ENCODE measurements around the gene MED23.

DNA sequence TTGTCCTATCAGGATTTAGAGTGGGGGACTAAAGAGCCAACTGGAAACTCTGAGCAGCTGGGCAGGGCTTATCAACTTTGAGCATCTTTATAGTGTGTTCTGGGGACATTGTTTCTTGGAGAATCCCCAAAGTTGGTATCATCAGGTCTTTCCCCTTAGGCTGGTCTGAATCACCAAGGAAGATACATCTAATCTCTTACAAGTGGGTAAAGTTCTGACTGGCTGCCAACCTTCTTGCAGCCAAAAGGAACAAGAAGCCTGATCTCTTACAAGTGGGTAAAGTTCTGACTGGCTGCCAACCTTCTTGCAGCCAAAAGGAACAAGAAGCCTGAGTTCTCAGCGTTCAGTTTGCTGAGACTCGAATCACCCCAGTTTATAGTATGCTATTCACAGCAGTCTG is 1.6 kb upstream of the MED23 start:
- TF ChIP-seq POLR2A (IDR thresholded peaks at IDR 0.05) = no peak
- TF ChIP-seq, protein P1, sequence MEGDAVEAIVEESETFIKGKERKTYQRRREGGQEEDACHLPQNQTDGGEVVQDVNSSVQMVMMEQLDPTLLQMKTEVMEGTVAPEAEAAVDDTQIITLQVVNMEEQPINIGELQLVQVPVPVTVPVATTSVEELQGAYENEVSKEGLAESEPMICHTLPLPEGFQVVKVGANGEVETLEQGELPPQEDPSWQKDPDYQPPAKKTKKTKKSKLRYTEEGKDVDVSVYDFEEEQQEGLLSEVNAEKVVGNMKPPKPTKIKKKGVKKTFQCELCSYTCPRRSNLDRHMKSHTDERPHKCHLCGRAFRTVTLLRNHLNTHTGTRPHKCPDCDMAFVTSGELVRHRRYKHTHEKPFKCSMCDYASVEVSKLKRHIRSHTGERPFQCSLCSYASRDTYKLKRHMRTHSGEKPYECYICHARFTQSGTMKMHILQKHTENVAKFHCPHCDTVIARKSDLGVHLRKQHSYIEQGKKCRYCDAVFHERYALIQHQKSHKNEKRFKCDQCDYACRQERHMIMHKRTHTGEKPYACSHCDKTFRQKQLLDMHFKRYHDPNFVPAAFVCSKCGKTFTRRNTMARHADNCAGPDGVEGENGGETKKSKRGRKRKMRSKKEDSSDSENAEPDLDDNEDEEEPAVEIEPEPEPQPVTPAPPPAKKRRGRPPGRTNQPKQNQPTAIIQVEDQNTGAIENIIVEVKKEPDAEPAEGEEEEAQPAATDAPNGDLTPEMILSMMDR (IDR thresholded peaks at IDR 0.05) = no peak
- TF ChIP-seq POLR2AphosphoS5 (IDR thresholded peaks at IDR 0.05) = no peak
- TF ChIP-seq EP300 (IDR thresholded peaks at IDR 0.05) = no peak

All from suprapubic skin (tissue), 4 donors.